OCI-LY7 (cell line): Measurements from ENCODE around the gene MAGI1. TPM values are rescaled to one million over a fixed set of nuclear protein-coding genes. Genes with fewer than 3 reads are reported as not detected.

Experiments
- BruUV-seq: library from RNA; stranded (reverse); fragments of 400-500 nt; replicated peaks from 2 replicates; lab custom pipeline; 2021; lab: Mats Ljungman, UMichigan
- CTCF ChIA-PET: fragments of 300-600 bp; sonication (Branson Sonifier 250); formaldehyde crosslinking; loops from one replicate; lab custom pipeline; 2022; ENCODE audit warnings: antibody characterized with exemption; ENCODE audit not compliant: unreplicated experiment; lab: Charles Lee
- POLR2A ChIA-PET: fragments of 300-600 bp; sonication (Branson Sonifier 250); formaldehyde crosslinking; loops from one replicate; lab custom pipeline; 2022; ENCODE audit warnings: antibody characterized with exemption; lab: Charles Lee
- DNase-seq: peaks from one replicate; pipeline ENCODE4 v3.0.0-alpha.2; 2015; ENCODE audit warnings: low spot score
- H2AFZ ChIP-seq: fragments of 200-600 bp; sonication (generic), shearing (Covaris generic); 2 replicates; pipeline ENCODE4 v1.6.1; 2014; ENCODE audit warnings: mild to moderate bottlenecking, antibody characterized with exemption, low read length, moderate library complexity
- H3K27ac ChIP-seq: fragments of 200-600 bp; sonication (generic); 2 replicates; pipeline ENCODE4 v1.5.1; 2014; ENCODE audit warnings: mixed run types, low read depth, mild to moderate bottlenecking, moderate library complexity, low read length, inconsistent platforms; ENCODE audit not compliant: poor library complexity, severe bottlenecking
- H3K36me3 ChIP-seq: fragments of 200-600 bp; sonication (generic); 2 replicates; pipeline ENCODE4 v1.6.1; 2014; ENCODE audit warnings: mild to moderate bottlenecking, antibody characterized with exemption, low read length, moderate library complexity, mixed read lengths; ENCODE audit not compliant: insufficient read depth
- H3K4me1 ChIP-seq: fragments of 200-600 bp; sonication (generic); 2 replicates; pipeline ENCODE4 v1.5.1; 2014; ENCODE audit warnings: mild to moderate bottlenecking, low read length; ENCODE audit not compliant: insufficient read depth, poor library complexity, severe bottlenecking
- H3K4me2 ChIP-seq: fragments of 200-600 bp; sonication (generic); 2 replicates; pipeline ENCODE4 v1.6.1; 2014; ENCODE audit warnings: mild to moderate bottlenecking, low read length
- H3K4me3 ChIP-seq: fragments of 200-600 bp; sonication (generic); 2 replicates; pipeline ENCODE4 v1.5.1; 2014; ENCODE audit warnings: mild to moderate bottlenecking, low read depth, low read length; ENCODE audit not compliant: poor library complexity, severe bottlenecking
- H3K79me2 ChIP-seq: fragments of 200-600 bp; sonication (generic); 2 replicates; pipeline ENCODE4 v1.6.1; 2016; ENCODE audit warnings: low read depth, mild to moderate bottlenecking, low read length, moderate library complexity, mixed read lengths; ENCODE audit not compliant: insufficient read depth
- H3K9me2 ChIP-seq: fragments of 200-600 bp; sonication (generic); 2 replicates; pipeline ENCODE4 v1.6.1; 2016; ENCODE audit warnings: mild to moderate bottlenecking, low read length, mixed read lengths; ENCODE audit not compliant: insufficient read depth
- H3K9me3 ChIP-seq: fragments of 200-600 bp; sonication (generic); 2 replicates; pipeline ENCODE4 v1.6.1; 2014; ENCODE audit warnings: mild to moderate bottlenecking, mixed run types, low read length, mixed read lengths
- H4K20me1 ChIP-seq: fragments of 200-600 bp; sonication (generic); 2 replicates; pipeline ENCODE4 v1.6.1; 2014; ENCODE audit warnings: mild to moderate bottlenecking, antibody characterized with exemption, low read length, moderate library complexity, mixed read lengths; ENCODE audit not compliant: insufficient read depth
- CTCF ChIP-seq: fragments of 200-600 bp; sonication (generic); conservative IDR thresholded peaks from 2 replicates; pipeline ENCODE4 v1.5.1; 2014; ENCODE audit warnings: mild to moderate bottlenecking, antibody characterized with exemption, low read length, moderate library complexity, mixed read lengths
- EZH2phosphoT487 ChIP-seq: fragments of 200-600 bp; sonication (generic); IDR thresholded peaks from 2 replicates; pipeline ENCODE4 v1.6.1; 2018; ENCODE audit warnings: low read depth, borderline replicate concordance, mild to moderate bottlenecking, mixed run types, antibody characterized with exemption, low read length, moderate library complexity, mixed read lengths
- intact Hi-C: fragments of 100-400 bp; cut with micrococcal nuclease; formaldehyde crosslinking; loops from one replicate; pipeline ENCODE4 v1.10.0; 2022; ENCODE audit not compliant: unreplicated experiment
- total RNA-seq, 2 experiments: library from RNA; depleted of rRNA in 1 of 2; stranded (reverse); fragments of >200 nt in 1 of 2; shearing (Covaris generic) in 1 of 2; gene quantifications; 2 replicates each; pipeline ENCODE4 v1.2.3, GENCODE V29; 2014 to 2022

The MAGI1 gene
- total RNA-seq, 2 experiments from 2014 or later: 0.63 to 2.5 TPM

- Histone ChIP-seq H3K4me3 (no peak overlapping the region), H3K27ac (no peak overlapping the region), H3K36me3 (no peaks in the 10 kb centered on the region), H3K4me1 (no peaks in the 10 kb centered on the region), H3K9me3 (no peaks in the 10 kb centered on the region), H3K4me2 (no peak overlapping the region), H2AFZ (no peak overlapping the region), H3K79me2 (no peaks in the 10 kb centered on the region), H4K20me1 (no peaks in the 10 kb centered on the region), H3K9me2 (no peaks in the 10 kb centered on the region)
- TF ChIP-seq EZH2phosphoT487: no peak
- TF ChIP-seq CTCF: peak; percentile 43; the same call in 1 of the 2 replicates
- POLR2A ChIA-PET: interaction anchor here (0.6 kb wide), 1 partner anchor 8 kb away, joined by 3 read pairs; no protein-coding TSS in a partner anchor
- intact Hi-C loops: no loop called here
- BruUV-seq: no TSS peak
- CTCF ChIA-PET: no interaction called here
- no peak for DNase-seq
Measured at GRCh38 chr3:65914740-65915367, 123.9 kb downstream of the MAGI1 start.

DNA sequence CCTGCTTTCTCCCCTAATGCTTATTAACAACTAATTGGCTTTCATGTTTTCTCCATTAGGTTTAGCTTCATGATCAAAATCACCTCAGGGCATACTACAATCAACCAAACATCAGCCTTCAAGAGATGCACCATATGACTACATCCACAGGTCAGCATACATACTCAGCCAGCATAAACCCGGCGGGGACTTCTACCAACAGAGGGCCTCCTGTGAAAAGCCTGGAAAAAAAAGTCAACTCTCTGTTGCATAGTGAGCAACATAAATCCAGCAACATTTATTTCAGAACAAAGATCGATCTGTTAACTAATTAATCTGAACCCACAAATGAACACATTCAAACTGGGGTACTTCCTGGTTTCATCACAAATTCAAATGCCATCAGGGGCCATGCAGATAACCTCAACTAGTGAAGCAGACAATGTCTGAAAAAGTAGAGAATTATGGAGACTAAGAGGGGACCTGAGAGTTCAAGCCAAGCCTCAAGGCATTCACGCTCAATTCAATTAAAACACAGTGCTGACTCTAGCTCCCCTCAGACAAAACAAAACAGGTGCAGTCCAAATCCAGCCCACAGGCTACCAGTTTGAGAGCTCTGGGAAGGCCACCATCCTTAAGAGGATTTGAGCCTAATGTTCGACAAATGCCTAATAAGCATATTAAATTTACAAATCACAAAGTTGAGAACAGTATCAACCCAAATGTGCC, 124.5 kb downstream of the MAGI1 start:
- BruUV-seq: no TSS peak
- CTCF ChIA-PET: no interaction called here
- H3K27ac ChIP-seq: no peak overlapping the region
- no peaks in the 10 kb centered on the region for H3K36me3 ChIP-seq
- intact Hi-C loops: no loop called here
- no peak overlapping the region for H3K4me3 ChIP-seq
- H3K4me2 ChIP-seq: no peak overlapping the region
- no peaks in the 10 kb centered on the region for H4K20me1 ChIP-seq
- no peaks in the 10 kb centered on the region for H3K9me2 ChIP-seq
- DNase-seq: no peak
- POLR2A ChIA-PET: interaction anchor here (0.6 kb wide), 1 partner anchor 38 kb away, joined by 3 read pairs; no protein-coding TSS in a partner anchor
- H3K79me2 ChIP-seq: no peaks in the 10 kb centered on the region
- no peaks in the 10 kb centered on the region for H3K4me1 ChIP-seq
- no peaks in the 10 kb centered on the region for H3K9me3 ChIP-seq
- TF ChIP-seq EZH2phosphoT487 (no peak), CTCF (no peak)
- H2AFZ ChIP-seq: no peak overlapping the region

DNA sequence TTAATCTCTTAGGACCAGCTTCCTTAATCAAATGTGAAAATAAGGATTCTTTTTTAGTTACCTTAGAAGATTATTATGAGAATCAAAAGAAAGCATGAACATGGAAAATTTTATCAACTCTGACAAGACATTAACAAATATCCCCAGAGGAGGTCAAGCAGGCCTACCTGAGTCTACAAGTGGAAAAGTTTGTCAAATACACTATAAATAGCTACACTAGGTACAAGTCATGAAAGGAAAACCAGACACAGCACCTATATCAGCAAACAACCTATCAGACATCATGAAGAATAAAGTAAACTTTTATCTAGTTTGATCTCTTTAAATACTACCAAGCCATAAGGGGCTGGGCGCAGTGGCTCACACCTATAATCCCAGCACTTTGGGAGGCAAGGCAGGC, 126.1 kb downstream of the MAGI1 start:
- intact Hi-C loops: no loop called here
- POLR2A ChIA-PET: no interaction called here

More for the DNA sequence above, 126.1 kb downstream of the MAGI1 start:
- TF ChIP-seq EZH2phosphoT487 (no peak), CTCF (no peak)
- DNase-seq: no peak
- Histone ChIP-seq H4K20me1 (no peaks in the 10 kb centered on the region), H3K9me3 (no peaks in the 10 kb centered on the region), H3K36me3 (no peaks in the 10 kb centered on the region), H3K27ac (no peak overlapping the region), H2AFZ (no peak overlapping the region), H3K4me1 (no peaks in the 10 kb centered on the region), H3K4me3 (no peak overlapping the region), H3K79me2 (no peaks in the 10 kb centered on the region), H3K4me2 (no peak overlapping the region), H3K9me2 (no peaks in the 10 kb centered on the region)
- CTCF ChIA-PET: no interaction called here
- no TSS peak for BruUV-seq
